Activated B cell treated with CpG ODN at 0.5 μM for 24 hours (primary cell): ENCODE data around the gene ZNF343. TPM values are rescaled to one million over a fixed set of nuclear protein-coding genes. Genes with fewer than 3 reads are reported as not detected.
"Not testable (repeated sequence)": the region's sequence is repeated elsewhere in the genome, so short reads cannot be mapped to it uniquely, and the experiment has no call there.

Experiments used
- ATAC-seq: fragments of 200-7000 bp; cut with Tn5 transposase; one replicate; pipeline ENCODE4 v1.10.0; 2021; ENCODE audit warnings: low read depth, mild to moderate bottlenecking, moderate library complexity
- CTCF ChIA-PET: fragments of 350-600 bp; sonication (Branson Sonifier 250); formaldehyde crosslinking; loops from one replicate; lab custom pipeline; 2021; ENCODE audit warnings: antibody characterized with exemption; lab: Charles Lee
- POLR2A ChIA-PET: fragments of 350-600 bp; sonication (Branson Sonifier 250); formaldehyde crosslinking; loops from one replicate; lab custom pipeline; 2021; ENCODE audit warnings: antibody characterized with exemption; lab: Charles Lee
- DNase-seq: peaks from one replicate; pipeline ENCODE4 v3.0.0; 2022
- H3K27ac Mint-ChIP-seq: one replicate; pipeline ENCODE4 v1.8.0; 2020; ENCODE audit warnings: mixed read lengths
- H3K27me3 Mint-ChIP-seq: one replicate; pipeline ENCODE4 v1.8.0; 2021; ENCODE audit warnings: mixed read lengths
- H3K36me3 Mint-ChIP-seq: one replicate; pipeline ENCODE4 v1.8.0; 2021; ENCODE audit warnings: low read depth, mixed read lengths
- H3K4me1 Mint-ChIP-seq: one replicate; pipeline ENCODE4 v1.8.0; 2021; ENCODE audit warnings: mixed read lengths
- H3K4me3 Mint-ChIP-seq: one replicate; pipeline ENCODE4 v1.8.0; 2020; ENCODE audit warnings: mild to moderate bottlenecking, mixed read lengths
- H3K9me3 Mint-ChIP-seq: one replicate; pipeline ENCODE4 v1.8.0; 2020; ENCODE audit warnings: mixed read lengths
- CTCF ChIP-seq: fragments of 200-600 bp; IDR thresholded peaks from one replicate; pipeline ENCODE4 v1.8.0; 2022; ENCODE audit warnings: antibody characterized with exemption, mild to moderate bottlenecking
- intact Hi-C: fragments of 100-400 bp; cut with micrococcal nuclease; formaldehyde crosslinking; loops from one replicate; pipeline ENCODE4 v1.15.1; 2024
- total RNA-seq: library from RNA; stranded (reverse); gene quantifications from 2 replicates; pipeline ENCODE4 v1.2.3, GENCODE V29; 2022

Gene ZNF343
- total RNA-seq, 1 donor from 2014 or later, result 16.6 TPM

- ChIA-PET POLR2A (interaction anchor here (0.7 to 3.5 kb wide), 7 partner anchors 17 to 476 kb away, joined by 3 to 16 read pairs (median 4); partner anchors contain the start of genes NOP56, SNRPB and ZNF343), CTCF (interaction anchor here (0.6 to 3.6 kb wide), 12 partner anchors 10 to 327 kb away, joined by 3 to 14 read pairs (median 4); partner anchors contain the start of genes NOP56, SNRPB and ZNF343)
- peaks cover 4% of the 10 kb centered on the region for H3K27me3 Mint-ChIP-seq
- H3K4me1 Mint-ChIP-seq, result peaks cover 16% of the 10 kb centered on the region
- no peak for TF ChIP-seq CTCF
- no peaks in the 10 kb centered on the region for H3K36me3 Mint-ChIP-seq
- DNase-seq (no peak), ATAC-seq (peak; percentile 61)
- intact Hi-C loops, result loop anchor here (1.0 to 10.0 kb wide), 6 partner anchors 16 to 476 kb away; partner anchors contain the start of gene SNRPB
- peak overlapping the region; percentile 70 for H3K27ac Mint-ChIP-seq
- H3K9me3 Mint-ChIP-seq, result no peaks in the 10 kb centered on the region
- H3K4me3 Mint-ChIP-seq, result peak overlapping the region; percentile 90
Measured at GRCh38 chr20:2524709-2525506, 16.2 kb upstream of the ZNF343 start.

- H3K36me3 Mint-ChIP-seq, result no peaks in the 10 kb centered on the region
- CTCF ChIA-PET, result interaction anchor here (0.6 to 3.6 kb wide), 12 partner anchors 9 to 328 kb away, joined by 3 to 14 read pairs (median 4); partner anchors contain the start of genes NOP56, SNRPB and ZNF343
- no peaks in the 10 kb centered on the region for H3K9me3 Mint-ChIP-seq
- H3K27me3 Mint-ChIP-seq, result peaks cover 4% of the 10 kb centered on the region
- POLR2A ChIA-PET, result interaction anchor here (0.7 to 3.5 kb wide), 9 partner anchors 16 to 548 kb away, joined by 3 to 16 read pairs (median 4); partner anchors contain the start of genes NOP56, SNRPB and ZNF343
- intact Hi-C loops, result loop anchor here (1.0 to 10.0 kb wide), 6 partner anchors 15 to 477 kb away; partner anchors contain the start of gene SNRPB
- H3K27ac Mint-ChIP-seq, result peak overlapping the region; percentile 75
- H3K4me1 Mint-ChIP-seq, result peaks cover 15% of the 10 kb centered on the region
- ATAC-seq, result peak; percentile 80
- H3K4me3 Mint-ChIP-seq, result peak overlapping the region; percentile 90
- TF ChIP-seq CTCF, result peak; percentile 81
- peak; percentile 91 for DNase-seq
Measured at GRCh38 chr20:2523919-2524708, 15.4 kb upstream of the ZNF343 start.

GRCh38 chr20:2522826-2523429, 14.2 kb upstream of the ZNF343 start:
- ChIA-PET CTCF (interaction anchor here (0.8 to 3.6 kb wide), 10 partner anchors 9 to 478 kb away, joined by 3 to 20 read pairs (median 8); partner anchors contain the start of genes NOP56, SNRPB and ZNF343), POLR2A (interaction anchor here (0.6 to 3.5 kb wide), 5 partner anchors 14 to 415 kb away, joined by 3 to 16 read pairs (median 15); partner anchors contain the start of genes NOP56, SNRPB and ZNF343)
- H3K36me3 Mint-ChIP-seq, H3K9me3 Mint-ChIP-seq, H3K27ac Mint-ChIP-seq, ATAC-seq, H3K4me3 Mint-ChIP-seq, DNase-seq, H3K27me3 Mint-ChIP-seq: not testable (repeated sequence)
- H3K4me1 Mint-ChIP-seq, result peaks cover 15% of the 10 kb centered on the region
- intact Hi-C loops, result loop anchor here (5.0 to 10.0 kb wide), 2 partner anchors 222 to 316 kb away; no protein-coding TSS in a partner anchor

- Mint-ChIP-seq H3K27me3 (peaks cover 4% of the 10 kb centered on the region), H3K9me3 (no peaks in the 10 kb centered on the region), H3K4me1 (peaks cover 15% of the 10 kb centered on the region), H3K4me3 (no peak overlapping the region), H3K36me3 (no peaks in the 10 kb centered on the region), H3K27ac (no peak overlapping the region)
- POLR2A ChIA-PET, result interaction anchor here (1.5 to 3.5 kb wide), 2 partner anchors 13 to 130 kb away, joined by 6 to 15 read pairs; partner anchors contain the start of genes NOP56 and ZNF343
- peak; percentile 79 for TF ChIP-seq CTCF
- DNase-seq (peak; percentile 42), ATAC-seq (no peak)
- CTCF ChIA-PET, result interaction anchor here (0.6 to 3.6 kb wide), 18 partner anchors 8 to 675 kb away, joined by 3 to 20 read pairs (median 4); partner anchors contain the start of genes NOP56, SNRPB and ZNF343
- intact Hi-C loops, result loop anchor here (5.0 to 10.0 kb wide), 2 partner anchors 223 to 314 kb away; no protein-coding TSS in a partner anchor
Measured at GRCh38 chr20:2521369-2522305, 12.9 kb upstream of the ZNF343 start.
